ENCODE measurements around the gene EIF4E2. TPM values are rescaled to one million over a fixed set of nuclear protein-coding genes. Genes with fewer than 3 reads are reported as not detected.

EIF4E2 gene
- total and polyA plus RNA-seq, 2 of the 4 experiments (the other 2 are of a cell fraction) = 52.1 to 105 TPM

DNA sequence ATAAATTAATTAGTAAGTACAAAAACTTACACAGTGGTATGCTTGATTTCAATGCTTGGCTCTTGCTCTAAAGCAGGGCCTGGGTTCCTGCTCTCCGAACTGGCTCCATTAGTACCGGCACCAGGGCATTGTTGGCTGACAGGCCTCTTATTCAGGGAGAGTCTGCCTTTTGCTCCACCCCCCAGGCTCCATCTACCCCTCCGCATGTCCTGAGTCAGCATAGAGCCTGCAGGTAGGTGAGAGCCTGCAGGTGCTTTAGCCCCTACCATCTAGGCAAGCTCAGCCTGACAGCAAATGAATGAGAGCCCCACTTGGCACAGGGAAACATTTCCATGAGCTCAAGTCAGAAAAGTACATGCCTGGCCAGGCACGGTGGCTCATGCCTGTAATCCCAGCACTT, 47.8 kb downstream of the EIF4E2 start:
- H3K9me1 ChIP-seq (ENCODE audit: insufficient read depth, low read length) = 0 out of 2 replicates have a peak, but pooled peaks cover 3% of the 10 kb centered on the region
- no peak overlapping the region for H2BK15ac ChIP-seq (ENCODE audit: low read depth, low read length)
- no peak overlapping the region for H3K23ac ChIP-seq (ENCODE audit: low read depth, low read length)
- no peak overlapping the region for H3K18ac ChIP-seq (ENCODE audit: low read depth, low read length)
- peaks cover 4% of the 10 kb centered on the region for H3K27me3 ChIP-seq (ENCODE audit: control insufficient read depth, insufficient read depth, low read length)
- no peak overlapping the region for H2BK5ac ChIP-seq (ENCODE audit: low read depth, low read length, poor library complexity, severe bottlenecking)
- in situ Hi-C loops (cut with MboI; ENCODE audit: low sequenced_read_pairs) (no loop called here), dilution Hi-C loops (cut with HindIII; ENCODE audit: low sequenced_read_pairs, unreplicated experiment) (no loop called here), intact Hi-C loops (cut with micrococcal nuclease) (no loop called here)
- no peak overlapping the region for H2AK9ac ChIP-seq (replicated peaks; ENCODE audit: low read depth, low read length, poor library complexity)
- ChIA-PET CTCF (interaction anchor here (0.6 kb wide), 1 partner anchor 13 kb away, joined by 3 read pairs; no protein-coding TSS in a partner anchor), POLR2A (ENCODE audit: unreplicated experiment) (no interaction called here)
- DNase-seq (no peak), ATAC-seq (ENCODE audit: low read depth) (no peak)
- H3K79me1 ChIP-seq (ENCODE audit: low read depth in 1 of 2, low read length in 2 of 2) = no peaks in the 10 kb centered on the region
- no peak overlapping the region for H2BK120ac ChIP-seq (ENCODE audit: low read depth, low read length)
- no peak overlapping the region for H2AFZ ChIP-seq (replicated peaks; ENCODE audit: low read length, poor library complexity)
- H3K14ac ChIP-seq (replicated peaks; ENCODE audit: low read depth, low read length) = no peak overlapping the region
- H3K56ac ChIP-seq (ENCODE audit: extremely low read depth, insufficient read depth, low read length) = no peak overlapping the region
- no peak overlapping the region for H2AK5ac ChIP-seq (ENCODE audit: low read depth, low read length)
- H3K4me2 ChIP-seq (ENCODE audit: low read depth, low read length) = no peak overlapping the region
- H4K5ac ChIP-seq (ENCODE audit: low read depth, low read length) = no peak overlapping the region
- no peaks in the 10 kb centered on the region for H3K36me3 ChIP-seq (ENCODE audit: control insufficient read depth, insufficient read depth, low read length)
- no peak for TF ChIP-seq MAFK (IDR thresholded peaks at IDR 0.05; ENCODE audit: low read depth, low read length)
- TF ChIP-seq MAZ (IDR thresholded peaks at IDR 0.05; ENCODE audit: borderline replicate concordance, low read depth, low read length) = no peak
- no peak for TF ChIP-seq SMC3 (IDR thresholded peaks at IDR 0.05; ENCODE audit: low read depth, low read length)
- TF ChIP-seq RAD21 (IDR thresholded peaks at IDR 0.05; ENCODE audit: low read length) = no peak
- no peak for TF ChIP-seq FOS (IDR thresholded peaks at IDR 0.05; ENCODE audit: low read depth, low read length)
- TF ChIP-seq BHLHE40 (IDR thresholded peaks at IDR 0.05; ENCODE audit: low read depth, low read length) = no peak
- no peak for TF ChIP-seq CEBPB (IDR thresholded peaks at IDR 0.05; ENCODE audit: low read depth, low read length)
- TF ChIP-seq, protein P1, sequence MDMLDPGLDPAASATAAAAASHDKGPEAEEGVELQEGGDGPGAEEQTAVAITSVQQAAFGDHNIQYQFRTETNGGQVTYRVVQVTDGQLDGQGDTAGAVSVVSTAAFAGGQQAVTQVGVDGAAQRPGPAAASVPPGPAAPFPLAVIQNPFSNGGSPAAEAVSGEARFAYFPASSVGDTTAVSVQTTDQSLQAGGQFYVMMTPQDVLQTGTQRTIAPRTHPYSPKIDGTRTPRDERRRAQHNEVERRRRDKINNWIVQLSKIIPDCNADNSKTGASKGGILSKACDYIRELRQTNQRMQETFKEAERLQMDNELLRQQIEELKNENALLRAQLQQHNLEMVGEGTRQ (IDR thresholded peaks at IDR 0.05; ENCODE audit: low read depth, low read length) = no peak
- TF ChIP-seq, protein P2, sequence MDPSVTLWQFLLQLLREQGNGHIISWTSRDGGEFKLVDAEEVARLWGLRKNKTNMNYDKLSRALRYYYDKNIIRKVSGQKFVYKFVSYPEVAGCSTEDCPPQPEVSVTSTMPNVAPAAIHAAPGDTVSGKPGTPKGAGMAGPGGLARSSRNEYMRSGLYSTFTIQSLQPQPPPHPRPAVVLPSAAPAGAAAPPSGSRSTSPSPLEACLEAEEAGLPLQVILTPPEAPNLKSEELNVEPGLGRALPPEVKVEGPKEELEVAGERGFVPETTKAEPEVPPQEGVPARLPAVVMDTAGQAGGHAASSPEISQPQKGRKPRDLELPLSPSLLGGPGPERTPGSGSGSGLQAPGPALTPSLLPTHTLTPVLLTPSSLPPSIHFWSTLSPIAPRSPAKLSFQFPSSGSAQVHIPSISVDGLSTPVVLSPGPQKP (IDR thresholded peaks at IDR 0.05; ENCODE audit: borderline replicate concordance, low read depth, low read length) = no peak
- no peak for TF ChIP-seq POLR2A (IDR thresholded peaks at IDR 0.05; ENCODE audit: low read depth, low read length)
- TF ChIP-seq, protein P3, sequence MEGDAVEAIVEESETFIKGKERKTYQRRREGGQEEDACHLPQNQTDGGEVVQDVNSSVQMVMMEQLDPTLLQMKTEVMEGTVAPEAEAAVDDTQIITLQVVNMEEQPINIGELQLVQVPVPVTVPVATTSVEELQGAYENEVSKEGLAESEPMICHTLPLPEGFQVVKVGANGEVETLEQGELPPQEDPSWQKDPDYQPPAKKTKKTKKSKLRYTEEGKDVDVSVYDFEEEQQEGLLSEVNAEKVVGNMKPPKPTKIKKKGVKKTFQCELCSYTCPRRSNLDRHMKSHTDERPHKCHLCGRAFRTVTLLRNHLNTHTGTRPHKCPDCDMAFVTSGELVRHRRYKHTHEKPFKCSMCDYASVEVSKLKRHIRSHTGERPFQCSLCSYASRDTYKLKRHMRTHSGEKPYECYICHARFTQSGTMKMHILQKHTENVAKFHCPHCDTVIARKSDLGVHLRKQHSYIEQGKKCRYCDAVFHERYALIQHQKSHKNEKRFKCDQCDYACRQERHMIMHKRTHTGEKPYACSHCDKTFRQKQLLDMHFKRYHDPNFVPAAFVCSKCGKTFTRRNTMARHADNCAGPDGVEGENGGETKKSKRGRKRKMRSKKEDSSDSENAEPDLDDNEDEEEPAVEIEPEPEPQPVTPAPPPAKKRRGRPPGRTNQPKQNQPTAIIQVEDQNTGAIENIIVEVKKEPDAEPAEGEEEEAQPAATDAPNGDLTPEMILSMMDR (conservative IDR thresholded peaks at IDR 0.05; ENCODE audit: low read depth, low read length) = no peak
- TF ChIP-seq RCOR1 (IDR thresholded peaks at IDR 0.05; ENCODE audit: insufficient replicate concordance, low read length) = no peak
- TF ChIP-seq MXI1 (IDR thresholded peaks at IDR 0.05; ENCODE audit: borderline replicate concordance, low read depth, low read length) = no peak
- TF ChIP-seq RFX5 (IDR thresholded peaks at IDR 0.05; ENCODE audit: low read depth, low read length) = no peak
- no peak for TF ChIP-seq CHD1 (IDR thresholded peaks at IDR 0.05; ENCODE audit: low read depth, low read length)
- TF ChIP-seq NFE2L2 (IDR thresholded peaks at IDR 0.05; ENCODE audit: low read depth, low read length) = no peak
- no peak overlapping the region for H3K4me3 ChIP-seq (ENCODE audit: insufficient read depth, low read depth, low read length)
- no peak overlapping the region for H4K8ac ChIP-seq (ENCODE audit: low read depth in 2 of 2, low read length in 2 of 2)
- no peak overlapping the region for H3K9ac ChIP-seq (ENCODE audit: low read depth, low read length)
- 67% methylated on average over 1 of the region's 4 CpGs; no CpG with 5 or more reads in 1 of the 2 experiments for WGBS, 2 experiments (ENCODE audit: extremely low coverage in 2 of 2, insufficient read length in 1 of 2)
- H4K20me1 ChIP-seq (ENCODE audit: insufficient read depth, low read length) = no peaks in the 10 kb centered on the region
- H2BK20ac ChIP-seq (ENCODE audit: low read depth, low read length) = no peak overlapping the region
- H3K4me1 ChIP-seq (ENCODE audit: control insufficient read depth, insufficient read depth, low read length) = no peaks in the 10 kb centered on the region
- no peaks in the 10 kb centered on the region for H3K9me3 ChIP-seq (ENCODE audit: control insufficient read depth, insufficient read depth, low read length)
- no TSS peak for BruUV-seq (replicated peaks)
- no peak overlapping the region for H3K27ac ChIP-seq (ENCODE audit: insufficient read depth, low read length)
- no peak overlapping the region for H3K4ac ChIP-seq (ENCODE audit: low read depth, low read length)
- H4K91ac ChIP-seq (ENCODE audit: insufficient read depth, low read depth, low read length) = no peak overlapping the region

Measured in IMR-90 (cell line).